Endodermal cell (in vitro differentiated cells): ENCODE data around the gene RBM5. TPM values are rescaled to one million over a fixed set of nuclear protein-coding genes. Genes with fewer than 3 reads are reported as not detected.

Experiments used
- DNase-seq: peaks from one replicate; pipeline ENCODE4 v3.0.0-alpha.2; 2017
- H3K27ac ChIP-seq: 2 replicates; pipeline ENCODE4 v1.5.1; 2013; ENCODE audit warnings: mild to moderate bottlenecking, low read depth, low read length, moderate library complexity
- H3K27me3 ChIP-seq: 2 replicates; pipeline ENCODE4 v1.6.1; 2013; ENCODE audit warnings: mild to moderate bottlenecking, low read length, moderate library complexity; ENCODE audit not compliant: insufficient read depth, control insufficient read depth, poor library complexity, severe bottlenecking
- H3K36me3 ChIP-seq: 2 replicates; pipeline ENCODE4 v1.7.0; 2013; ENCODE audit warnings: mild to moderate bottlenecking, low read length, moderate library complexity; ENCODE audit not compliant: control insufficient read depth, insufficient read depth
- H3K4me1 ChIP-seq: one replicate; pipeline ENCODE4 v1.7.0; 2013; ENCODE audit warnings: low read length; ENCODE audit not compliant: control insufficient read depth, insufficient read depth
- H3K4me3 ChIP-seq: 2 replicates; pipeline ENCODE4 v1.5.1; 2013; ENCODE audit warnings: mild to moderate bottlenecking, low read length, moderate library complexity
- H3K9ac ChIP-seq: 2 replicates; pipeline ENCODE4 v1.6.1; 2013; ENCODE audit warnings: mild to moderate bottlenecking, low read length, moderate library complexity; ENCODE audit not compliant: poor library complexity, severe bottlenecking; ENCODE audit errors: extremely low read depth
- H3K9me3 ChIP-seq: 2 replicates; pipeline ENCODE4 v1.6.1; 2013; ENCODE audit warnings: mild to moderate bottlenecking, low read length, moderate library complexity; ENCODE audit not compliant: control insufficient read depth
- H3K27ac Mint-ChIP-seq: 2 replicates; pipeline ENCODE4 v1.8.0; 2020; ENCODE audit warnings: mixed read lengths
- H3K27me3 Mint-ChIP-seq: 2 replicates; pipeline ENCODE4 v1.8.0; 2021; ENCODE audit warnings: mild to moderate bottlenecking, mixed read lengths; ENCODE audit not compliant: insufficient read depth
- H3K36me3 Mint-ChIP-seq: 2 replicates; pipeline ENCODE4 v1.8.0; 2020; ENCODE audit warnings: low read depth, mixed read lengths
- H3K4me1 Mint-ChIP-seq: 2 replicates; pipeline ENCODE4 v1.8.0; 2020; ENCODE audit warnings: mixed read lengths
- H3K4me3 Mint-ChIP-seq: 2 replicates; pipeline ENCODE4 v1.8.0; 2020; ENCODE audit warnings: mild to moderate bottlenecking, moderate library complexity, mixed read lengths
- H3K9me3 Mint-ChIP-seq: 2 replicates; pipeline ENCODE4 v1.8.0; 2020; ENCODE audit warnings: mild to moderate bottlenecking, mixed read lengths
- WGBS, 2 experiments: methylation state at CpG; one replicate each; pipeline versions ENCODE4 v1.1.5 to v1.1.7; 2013; ENCODE audit warnings: missing lambda C conversion rate in 2 of 2, mixed read lengths in 1 of 2; ENCODE audit not compliant: insufficient coverage in 1 of 2, insufficient read length in 1 of 2; 5-methylcytosine and 5-hydroxymethylcytosine counted together
- total RNA-seq, 2 donors: library from RNA; stranded (reverse); fragmentation: NEBNext Ultra II Directional in 1 of 2; extraction: Animal tissue kit (Norgen Biotek cat#: 25700) in 1 of 2; gene quantifications; 2 replicates in 1 of 2; 3 replicates in 1 of 2; pipeline ENCODE4 v1.2.1, GENCODE V29; 2021
- TF ChIP-seq, protein P1 (sequence below): fragments of 200-600 bp; sonication (generic); conservative IDR thresholded peaks from 2 replicates; pipeline ENCODE4 v1.5.0; 2021; ENCODE audit warnings: antibody characterized with exemption, mild to moderate bottlenecking

RBM5 gene
- total RNA-seq, 2 donors from 2014 or later = 153 to 166 TPM

- H3K4me1 Mint-ChIP-seq = peaks cover 30% of the 10 kb centered on the region
- Histone ChIP-seq H3K36me3 (no peaks in the 10 kb centered on the region), H3K4me1 (peaks cover 25% of the 10 kb centered on the region), H3K9ac (peak overlapping the region; percentile 41), H3K27me3 (no peaks in the 10 kb centered on the region), H3K9me3 (no peaks in the 10 kb centered on the region), H3K4me3 (no peak overlapping the region), H3K27ac (no peak overlapping the region)
- H3K27me3 Mint-ChIP-seq = no peaks in the 10 kb centered on the region
- H3K27ac Mint-ChIP-seq = peak overlapping the region; percentile 95
- H3K36me3 Mint-ChIP-seq = no peaks in the 10 kb centered on the region
- H3K9me3 Mint-ChIP-seq = no peaks in the 10 kb centered on the region
- DNase-seq = no peak
- H3K4me3 Mint-ChIP-seq = no peak overlapping the region
- WGBS, 2 experiments = 82 to 83% methylated on average over 2 to 4 of the region's 4 CpGs
- TF ChIP-seq, protein P1, sequence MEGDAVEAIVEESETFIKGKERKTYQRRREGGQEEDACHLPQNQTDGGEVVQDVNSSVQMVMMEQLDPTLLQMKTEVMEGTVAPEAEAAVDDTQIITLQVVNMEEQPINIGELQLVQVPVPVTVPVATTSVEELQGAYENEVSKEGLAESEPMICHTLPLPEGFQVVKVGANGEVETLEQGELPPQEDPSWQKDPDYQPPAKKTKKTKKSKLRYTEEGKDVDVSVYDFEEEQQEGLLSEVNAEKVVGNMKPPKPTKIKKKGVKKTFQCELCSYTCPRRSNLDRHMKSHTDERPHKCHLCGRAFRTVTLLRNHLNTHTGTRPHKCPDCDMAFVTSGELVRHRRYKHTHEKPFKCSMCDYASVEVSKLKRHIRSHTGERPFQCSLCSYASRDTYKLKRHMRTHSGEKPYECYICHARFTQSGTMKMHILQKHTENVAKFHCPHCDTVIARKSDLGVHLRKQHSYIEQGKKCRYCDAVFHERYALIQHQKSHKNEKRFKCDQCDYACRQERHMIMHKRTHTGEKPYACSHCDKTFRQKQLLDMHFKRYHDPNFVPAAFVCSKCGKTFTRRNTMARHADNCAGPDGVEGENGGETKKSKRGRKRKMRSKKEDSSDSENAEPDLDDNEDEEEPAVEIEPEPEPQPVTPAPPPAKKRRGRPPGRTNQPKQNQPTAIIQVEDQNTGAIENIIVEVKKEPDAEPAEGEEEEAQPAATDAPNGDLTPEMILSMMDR = no peak
These were observed 44.5 kb downstream of the RBM5 start for GRCh38 chr3:50133283-50133615.

GRCh38 chr3:50134367-50134766 lies 45.6 kb downstream of the RBM5 start:
- no peak overlapping the region for H3K27ac Mint-ChIP-seq
- WGBS, 2 experiments = 96% methylated on average over 2 of the region's 2 CpGs; no CpG with 5 or more reads in 1 of the 2 experiments
- H3K4me1 Mint-ChIP-seq = peaks cover 42% of the 10 kb centered on the region
- Histone ChIP-seq H3K4me1 (peaks cover 33% of the 10 kb centered on the region), H3K27ac (no peak overlapping the region), H3K9ac (no peak overlapping the region), H3K4me3 (no peak overlapping the region), H3K9me3 (no peaks in the 10 kb centered on the region), H3K27me3 (no peaks in the 10 kb centered on the region), H3K36me3 (no peaks in the 10 kb centered on the region)
- no peaks in the 10 kb centered on the region for H3K36me3 Mint-ChIP-seq
- H3K9me3 Mint-ChIP-seq = no peaks in the 10 kb centered on the region
- TF ChIP-seq, protein P1 = no peak
- H3K4me3 Mint-ChIP-seq = no peak overlapping the region
- DNase-seq = no peak
- H3K27me3 Mint-ChIP-seq = no peaks in the 10 kb centered on the region

GRCh38 chr3:50135964-50136363 lies 47.2 kb downstream of the RBM5 start:
- H3K9me3 ChIP-seq = no peaks in the 10 kb centered on the region
- no peaks in the 10 kb centered on the region for H3K36me3 ChIP-seq
- no peak for DNase-seq
- H3K9me3 Mint-ChIP-seq = no peaks in the 10 kb centered on the region
- H3K27me3 ChIP-seq = no peaks in the 10 kb centered on the region
- H3K4me3 Mint-ChIP-seq = no peak overlapping the region
- peaks cover 49% of the 10 kb centered on the region for H3K4me1 Mint-ChIP-seq
- H3K4me3 ChIP-seq = no peak overlapping the region
- WGBS, 2 experiments = 91 to 97% methylated on average over 4 to 5 of the region's 5 CpGs
- TF ChIP-seq, protein P1 = no peak
- H3K36me3 Mint-ChIP-seq = no peaks in the 10 kb centered on the region
- no peak overlapping the region for H3K27ac Mint-ChIP-seq
- H3K27me3 Mint-ChIP-seq = no peaks in the 10 kb centered on the region
- H3K4me1 ChIP-seq = peaks cover 39% of the 10 kb centered on the region
- H3K27ac ChIP-seq = no peak overlapping the region
- H3K9ac ChIP-seq = no peak overlapping the region
